HCT116 (cell line): Measurements from ENCODE around the gene CYSTM1. TPM values are rescaled to one million over a fixed set of nuclear protein-coding genes. Genes with fewer than 3 reads are reported as not detected.

ENCODE experiments used
- ATAC-seq: fragments of 200-7000 bp; cut with Tn5 transposase; 2 replicates; pipeline ENCODE4 v1.9.1; 2020; ENCODE audit warnings: mild to moderate bottlenecking, moderate library complexity
- BruUV-seq: library from RNA; stranded (reverse); fragments of 400-500 nt; replicated peaks from 2 replicates; lab custom pipeline; 2021; lab: Mats Ljungman, UMichigan
- CTCF ChIA-PET: fragments of 300-600 bp; sonication (Branson Sonifier 250); formaldehyde crosslinking; loops from one replicate; lab custom pipeline; 2021; ENCODE audit warnings: antibody characterized with exemption; lab: Charles Lee
- POLR2A ChIA-PET: fragments of 300-600, 350-600 bp; sonication (Branson Sonifier 250); formaldehyde crosslinking; loops from one replicate; lab custom pipeline; 2021; ENCODE audit warnings: antibody characterized with exemption; lab: Charles Lee
- RAD21 ChIA-PET, 2 experiments: fragments of 300-600 bp; sonication (Branson Sonifier 250); formaldehyde crosslinking; loops; one replicate each; lab custom pipeline; 2023; ENCODE audit warnings: low total read pairs in 2 of 2; ENCODE audit not compliant: uncharacterized antibody in 2 of 2, unreplicated experiment in 2 of 2, low non-redundant PET in 1 of 2; lab: Charles Lee
- DNase-seq: peaks from one replicate; pipeline ENCODE4 v3.0.0-alpha.2; 2010; ENCODE audit warnings: low read depth, low spot score
- H2AFZ ChIP-seq: fragments of 200-600 bp; shearing (Covaris generic), sonication (generic); 2 replicates; pipeline ENCODE4 v1.6.1; 2017; ENCODE audit warnings: low read depth, mixed run types, mixed read lengths, antibody characterized with exemption, low read length; ENCODE audit not compliant: poor library complexity, severe bottlenecking
- H3K27ac ChIP-seq: 2 replicates; pipeline ENCODE4 v1.5.1; 2012; ENCODE audit warnings: low read depth, low read length
- H3K27me3 ChIP-seq: fragments of 200-600 bp; sonication (generic); 2 replicates; pipeline ENCODE4 v1.6.1; 2016; ENCODE audit warnings: mixed run types, low read length, mixed read lengths; ENCODE audit not compliant: insufficient read depth
- H3K36me3 ChIP-seq, 2 experiments: fragments of 200-500 bp in 1 of 2; fragments of 200-600 bp in 1 of 2; sonication (Bioruptor generic) in 1 of 2; sonication (generic) in 1 of 2; 2 replicates each; pipeline versions ENCODE4 v1.5.1 to v1.6.1; 2014 to 2016; ENCODE audit warnings: low read length in 2 of 2, inconsistent platforms in 1 of 2, mixed read lengths in 1 of 2, mixed run types in 1 of 2; ENCODE audit not compliant: insufficient read depth in 2 of 2, control insufficient read depth in 1 of 2
- H3K4me1 ChIP-seq, 2 experiments: fragments of 200-600 bp in 1 of 2; sonication (generic) in 1 of 2; 2 replicates each; pipeline versions ENCODE4 v1.5.1 to v1.6.1; 2012 to 2017; ENCODE audit warnings: low read length in 2 of 2, inconsistent platforms in 1 of 2, mild to moderate bottlenecking in 1 of 2, mixed read lengths in 1 of 2, mixed run types in 1 of 2, moderate library complexity in 1 of 2; ENCODE audit not compliant: insufficient read depth in 2 of 2, control insufficient read depth in 1 of 2
- H3K4me2 ChIP-seq: fragments of 200-600 bp; sonication (generic); 2 replicates; pipeline ENCODE4 v1.6.1; 2017; ENCODE audit warnings: mixed run types, low read length, mixed read lengths
- H3K4me3 ChIP-seq, 2 experiments: fragments of 200-600 bp in 1 of 2; sonication (generic) in 1 of 2; replicated peaks in 1 of 2; 2 replicates each; pipeline ENCODE4 v1.5.1; 2011 to 2016; ENCODE audit warnings: low read length in 2 of 2, control low read depth in 1 of 2, low read depth in 1 of 2, mild to moderate bottlenecking in 1 of 2, mixed read lengths in 1 of 2, mixed run types in 1 of 2
- H3K79me2 ChIP-seq: fragments of 200-600 bp; sonication (generic); 2 replicates; pipeline ENCODE4 v1.6.1; 2017; ENCODE audit warnings: mild to moderate bottlenecking, mixed run types, low read length, moderate library complexity, mixed read lengths; ENCODE audit not compliant: insufficient read depth
- H3K9ac ChIP-seq: fragments of 200-600 bp; sonication (generic); 2 replicates; pipeline ENCODE4 v1.6.1; 2016; ENCODE audit warnings: low read length, mixed read lengths
- H3K9me2 ChIP-seq: fragments of 200-600 bp; sonication (generic), shearing (Covaris generic); 2 replicates; pipeline ENCODE4 v1.6.1; 2017; ENCODE audit warnings: mixed run types, mild to moderate bottlenecking, moderate library complexity; ENCODE audit not compliant: insufficient read depth
- H3K9me3 ChIP-seq, 2 experiments: fragments of 200-500 bp in 1 of 2; fragments of 200-600 bp in 1 of 2; sonication (Bioruptor generic) in 1 of 2; sonication (generic) in 1 of 2; 2 replicates each; pipeline ENCODE4 v1.6.1; 2014 to 2017; ENCODE audit warnings: low read length in 2 of 2, mixed read lengths in 2 of 2, inconsistent platforms in 1 of 2, low read depth in 1 of 2, mild to moderate bottlenecking in 1 of 2, mixed run types in 1 of 2, moderate library complexity in 1 of 2; ENCODE audit not compliant: control insufficient read depth in 1 of 2, insufficient read depth in 1 of 2
- H4K20me1 ChIP-seq: fragments of 200-600 bp; sonication (generic), shearing (Covaris generic); 2 replicates; pipeline ENCODE4 v1.6.1; 2017; ENCODE audit warnings: mixed run types, mild to moderate bottlenecking, moderate library complexity; ENCODE audit not compliant: insufficient read depth
- EGR1 ChIP-seq: IDR thresholded peaks from 2 replicates; pipeline ENCODE4 v1.6.1; 2012; ENCODE audit warnings: low read depth
- EZH2 ChIP-seq: fragments of 200-600 bp; sonication (generic); IDR thresholded peaks from 2 replicates; pipeline ENCODE4 v1.6.1; 2017; ENCODE audit warnings: antibody characterized with exemption, mixed run types
- JUND ChIP-seq: IDR thresholded peaks from 2 replicates; pipeline ENCODE4 v1.6.1; 2012
- REST ChIP-seq: IDR thresholded peaks from 2 replicates; pipeline ENCODE4 v1.6.1; 2012; ENCODE audit warnings: low read depth
- ZBTB33 ChIP-seq: IDR thresholded peaks from 2 replicates; pipeline ENCODE4 v1.6.1; 2011; ENCODE audit warnings: mild to moderate bottlenecking, low read length, moderate library complexity; ENCODE audit not compliant: insufficient replicate concordance; ENCODE audit errors: extremely low read depth
- intact Hi-C: fragments of 100-400 bp; cut with micrococcal nuclease; formaldehyde crosslinking; loops from 2 replicates; pipeline ENCODE4 v1.10.0; 2022
- total RNA-seq: library from RNA; stranded (reverse); gene quantifications from one replicate; pipeline ENCODE4 v1.2.1, GENCODE V29; 2021; ENCODE audit not compliant: unreplicated experiment

CYSTM1 gene
- total RNA-seq, 1 experiment from 2014 or later: 56.0 TPM

GRCh38 chr5:140162275-140162674 is 12.7 kb upstream of the CYSTM1 start:
- ATAC-seq (no peak), DNase-seq (no peak)
- Histone ChIP-seq H3K4me1 (peaks cover 2 to 4% of the 10 kb centered on the region in 2 experiments; a peak in 3 of 4 replicates), H3K4me2 (no peak overlapping the region), H3K27ac (no peak overlapping the region), H3K9me3 (no peaks in the 10 kb centered on the region), H4K20me1 (no peaks in the 10 kb centered on the region), H3K9ac (no peak overlapping the region), H3K4me3 (no peak overlapping the region), H3K36me3 (no peaks in the 10 kb centered on the region), H3K9me2 (no peaks in the 10 kb centered on the region), H2AFZ (no peak overlapping the region), H3K79me2 (no peaks in the 10 kb centered on the region), H3K27me3 (no peaks in the 10 kb centered on the region)
- intact Hi-C loops: no loop called here
- no TSS peak for BruUV-seq
- CTCF ChIA-PET: interaction anchor here (0.8 kb wide), 1 partner anchor 18 kb away, joined by 3 read pairs; no protein-coding TSS in a partner anchor
- RAD21 ChIA-PET: no interaction called here
- no peak for TF ChIP-seq EZH2
- no peak for TF ChIP-seq ZBTB33
- TF ChIP-seq EGR1: no peak
- TF ChIP-seq REST: no peak
- TF ChIP-seq JUND: no peak
- POLR2A ChIA-PET: no interaction called here
